ENCODE data around the gene PLCG1.
"Not testable (repeated sequence)": the region's sequence is repeated elsewhere in the genome, so short reads cannot be mapped to it uniquely, and the experiment has no call there.

PLCG1 gene

DNA sequence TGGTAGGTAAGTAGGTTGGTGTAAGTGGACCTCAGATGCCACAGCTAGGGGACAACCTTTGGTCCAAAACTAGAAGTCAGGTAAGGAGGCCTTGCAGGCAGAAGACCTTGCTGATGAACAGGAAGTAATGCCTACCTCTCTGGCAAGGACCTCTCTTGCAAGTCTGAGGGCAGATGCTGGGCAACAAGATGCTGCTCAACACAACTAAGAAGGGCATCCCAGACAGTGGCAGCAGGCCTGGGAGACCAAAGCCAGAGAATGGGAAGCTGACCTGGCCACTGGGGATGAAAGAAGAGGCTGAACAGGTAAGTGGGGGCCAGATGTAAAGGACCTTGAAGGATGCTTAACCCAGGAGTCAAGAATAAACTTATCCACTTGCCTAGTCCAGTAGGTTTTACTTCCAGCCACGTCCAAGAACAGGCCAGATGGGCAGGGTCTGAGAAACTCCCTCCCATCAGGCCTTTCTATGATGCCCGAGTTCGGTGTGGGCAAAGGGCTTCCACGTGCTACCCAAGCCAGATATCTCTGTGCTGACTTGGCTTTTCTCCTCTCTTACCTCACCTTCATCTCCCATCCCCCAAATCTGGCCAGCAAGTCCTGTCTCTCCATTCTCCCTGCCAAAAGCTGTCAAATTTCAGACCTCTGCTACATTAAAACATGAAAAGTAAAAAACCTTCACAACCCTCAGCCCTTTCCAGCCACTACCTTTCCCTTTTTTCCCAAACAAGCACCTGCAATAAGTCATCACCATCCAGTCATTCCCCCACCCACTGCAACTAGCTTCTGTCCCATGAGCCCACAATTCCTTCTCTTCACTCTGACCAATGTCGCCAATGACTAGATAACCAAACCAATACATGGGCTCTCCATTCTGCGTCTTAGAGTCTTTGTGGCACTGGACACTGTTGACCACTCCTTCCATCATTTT lies 11.5 kb upstream of the PLCG1 start:
- H2BK12ac ChIP-seq (ENCODE audit: low read length in 2 of 2): no peak overlapping the region
- H3K18ac ChIP-seq (ENCODE audit: low read depth in 1 of 2, low read length in 2 of 2): no peak overlapping the region
- DNase-seq: no peak
- H2AFZ ChIP-seq (ENCODE audit: low read depth, low read length): no peak overlapping the region
- H3K9ac ChIP-seq (ENCODE audit: low read length): no peak overlapping the region
- H2BK5ac ChIP-seq (ENCODE audit: low read depth, low read length, poor library complexity, severe bottlenecking): no peak overlapping the region
- no peaks in the 10 kb centered on the region for H3K9me3 ChIP-seq (ENCODE audit: control insufficient read depth, low read length)
- H3K4me2 ChIP-seq (ENCODE audit: low read length, poor library complexity, severe bottlenecking): no peak overlapping the region
- H3K27me3 ChIP-seq (ENCODE audit: control insufficient read depth in 1 of 2, insufficient read depth in 1 of 2, low read length in 2 of 2): no peaks in the 10 kb centered on the region
- no peak overlapping the region for H3K4ac ChIP-seq (ENCODE audit: low read depth in 1 of 2, low read length in 2 of 2)
- no peak overlapping the region for H4K91ac ChIP-seq (ENCODE audit: low read length)
- no peak overlapping the region for H4K8ac ChIP-seq (ENCODE audit: low read length)
- WGBS: 94% methylated on average over 6 of the region's 6 CpGs
- H3K4me3 ChIP-seq (ENCODE audit: insufficient read depth in 1 of 2, low read depth in 1 of 2, low read length in 2 of 2): no peak overlapping the region
- H2BK15ac ChIP-seq (ENCODE audit: low read depth, poor library complexity, severe bottlenecking): no peak overlapping the region
- no peak overlapping the region for H3K27ac ChIP-seq (ENCODE audit: low read length, poor library complexity, severe bottlenecking)
- H3K36me3 ChIP-seq (ENCODE audit: control insufficient read depth in 1 of 2, insufficient read depth in 2 of 2, low read depth in 1 of 2, low read length in 2 of 2): peaks cover 48 to 66% of the 10 kb centered on the region in 2 experiments
- H3K79me1 ChIP-seq (replicated peaks; ENCODE audit: low read length, poor library complexity, severe bottlenecking): peaks cover 9% of the 10 kb centered on the region
- no peak overlapping the region for H2AK5ac ChIP-seq (ENCODE audit: low read length, severe bottlenecking)
- no peak overlapping the region for H3K14ac ChIP-seq (ENCODE audit: low read length in 2 of 2)
- no peak overlapping the region for H3K23ac ChIP-seq (ENCODE audit: low read length in 2 of 2)
- peaks cover 2% of the 10 kb centered on the region for H3K4me1 ChIP-seq (ENCODE audit: control insufficient read depth, insufficient read depth, low read depth, low read length)
- H2BK120ac ChIP-seq (ENCODE audit: low read depth, low read length): no peak overlapping the region

- H3K4me1 ChIP-seq (ENCODE audit: control insufficient read depth, insufficient read depth, low read depth, low read length): peaks cover 2% of the 10 kb centered on the region
- H3K79me1 ChIP-seq (replicated peaks; ENCODE audit: low read length, poor library complexity, severe bottlenecking): peaks cover 9% of the 10 kb centered on the region
- no peak overlapping the region for H3K18ac ChIP-seq (ENCODE audit: low read depth in 1 of 2, low read length in 2 of 2)
- no peak overlapping the region for H4K8ac ChIP-seq (ENCODE audit: low read length)
- H2BK120ac ChIP-seq (ENCODE audit: low read depth, low read length): no peak overlapping the region
- no peak overlapping the region for H2BK5ac ChIP-seq (ENCODE audit: low read depth, low read length, poor library complexity, severe bottlenecking)
- no peak overlapping the region for H3K4me2 ChIP-seq (ENCODE audit: low read length, poor library complexity, severe bottlenecking)
- H3K9me3 ChIP-seq (ENCODE audit: control insufficient read depth, low read length): no peaks in the 10 kb centered on the region
- no peak overlapping the region for H2BK15ac ChIP-seq (ENCODE audit: low read depth, poor library complexity, severe bottlenecking)
- H3K27me3 ChIP-seq (ENCODE audit: control insufficient read depth in 1 of 2, insufficient read depth in 1 of 2, low read length in 2 of 2): no peaks in the 10 kb centered on the region
- no peak overlapping the region for H4K91ac ChIP-seq (ENCODE audit: low read length)
- H3K4me3 ChIP-seq (ENCODE audit: insufficient read depth in 1 of 2, low read depth in 1 of 2, low read length in 2 of 2): no peak overlapping the region
- H3K4ac ChIP-seq (ENCODE audit: low read depth in 1 of 2, low read length in 2 of 2): no peak overlapping the region
- no peak overlapping the region for H3K23ac ChIP-seq (ENCODE audit: low read length in 2 of 2)
- no peak overlapping the region for H3K9ac ChIP-seq (ENCODE audit: low read length)
- no peak for DNase-seq
- no peak overlapping the region for H2AFZ ChIP-seq (ENCODE audit: low read depth, low read length)
- WGBS: 96% methylated on average over 3 of the region's 3 CpGs
- peaks cover 42 to 57% of the 10 kb centered on the region in 2 experiments for H3K36me3 ChIP-seq (ENCODE audit: control insufficient read depth in 1 of 2, insufficient read depth in 2 of 2, low read depth in 1 of 2, low read length in 2 of 2)
- no peak overlapping the region for H3K27ac ChIP-seq (ENCODE audit: low read length, poor library complexity, severe bottlenecking)
- no peak overlapping the region for H2BK12ac ChIP-seq (ENCODE audit: low read length in 2 of 2)
- no peak overlapping the region for H3K14ac ChIP-seq (ENCODE audit: low read length in 2 of 2)
- H2AK5ac ChIP-seq (ENCODE audit: low read length, severe bottlenecking): no peak overlapping the region
These were observed 10.6 kb upstream of the PLCG1 start for GRCh38 chr20:41126719-41127118.

DNA sequence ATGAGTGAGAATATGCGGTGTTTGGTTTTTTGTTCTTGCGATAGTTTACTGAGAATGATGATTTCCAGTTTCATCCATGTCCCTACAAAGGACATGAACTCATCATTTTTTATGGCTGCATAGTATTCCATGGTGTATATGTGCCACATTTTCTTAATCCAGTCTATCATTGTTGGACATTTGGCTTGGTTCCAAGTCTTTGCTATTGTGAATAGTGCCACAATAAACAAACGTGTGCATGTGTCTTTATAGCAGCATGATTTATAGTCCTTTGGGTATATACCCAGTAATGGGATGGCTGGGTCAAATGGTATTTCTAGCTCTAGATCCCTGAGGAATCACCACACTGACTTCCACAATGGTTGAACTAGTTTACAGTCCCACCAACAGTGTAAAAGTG lies 9.0 kb upstream of the PLCG1 start:
- not testable (repeated sequence) for H2AFZ ChIP-seq (ENCODE audit: low read depth, low read length); H2BK15ac ChIP-seq (ENCODE audit: low read depth, poor library complexity, severe bottlenecking); DNase-seq

DNA sequence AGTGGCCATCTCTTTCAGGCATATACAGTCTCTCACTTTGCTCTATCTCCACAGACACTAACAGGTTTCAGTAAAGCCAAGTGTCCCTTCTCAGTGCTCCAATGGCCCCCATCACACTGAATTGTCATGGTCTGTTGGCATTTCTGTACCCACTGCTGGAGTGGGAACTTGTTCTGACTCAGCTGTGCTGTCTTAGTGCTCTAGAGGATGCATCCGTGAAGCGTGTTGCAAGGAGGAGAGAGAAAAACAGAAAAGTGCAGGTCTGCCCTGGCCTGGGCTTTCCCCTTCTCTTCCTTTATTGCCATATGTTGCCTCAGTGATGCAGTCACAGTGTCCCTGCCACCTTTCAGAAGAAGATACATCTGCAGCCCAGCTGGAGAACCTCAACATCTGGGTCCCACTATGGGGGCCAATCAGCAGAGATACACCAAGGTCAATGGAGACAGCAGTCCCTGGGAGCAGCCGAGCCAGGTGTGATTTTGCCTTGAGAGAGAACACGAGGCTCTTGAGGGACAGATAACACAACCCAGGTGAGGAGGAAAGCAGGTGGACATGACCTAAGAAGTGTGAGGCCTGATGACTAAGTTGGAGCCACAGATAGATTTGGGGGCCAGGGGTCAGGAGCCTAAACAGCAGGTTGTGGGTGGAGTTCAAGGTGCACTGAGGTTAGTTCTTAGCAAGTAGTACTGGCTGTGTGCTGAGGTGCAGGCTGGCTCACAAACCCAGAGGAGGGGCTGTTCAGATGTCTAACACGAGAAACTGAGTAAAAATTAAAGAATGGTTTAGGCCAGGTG lies 5.6 kb upstream of the PLCG1 start:
- Histone ChIP-seq H4K8ac (ENCODE audit: low read length) (no peak overlapping the region), H2AK5ac (ENCODE audit: low read length, severe bottlenecking) (no peak overlapping the region), H2BK120ac (ENCODE audit: low read depth, low read length) (no peak overlapping the region), H3K14ac (ENCODE audit: low read length in 2 of 2) (no peak overlapping the region), H2AFZ (ENCODE audit: low read depth, low read length) (no peak overlapping the region), H2BK15ac (ENCODE audit: low read depth, poor library complexity, severe bottlenecking) (no peak overlapping the region), H3K23ac (ENCODE audit: low read length in 2 of 2) (no peak overlapping the region), H3K4me1 (ENCODE audit: control insufficient read depth, insufficient read depth, low read depth, low read length) (peaks cover 11% of the 10 kb centered on the region), H3K27me3 (ENCODE audit: control insufficient read depth in 1 of 2, insufficient read depth in 1 of 2, low read length in 2 of 2) (no peaks in the 10 kb centered on the region), H3K9me3 (ENCODE audit: control insufficient read depth, low read length) (no peaks in the 10 kb centered on the region), H2BK12ac (ENCODE audit: low read length in 2 of 2) (no peak overlapping the region), H3K36me3 (ENCODE audit: control insufficient read depth in 1 of 2, insufficient read depth in 2 of 2, low read depth in 1 of 2, low read length in 2 of 2) (peaks cover 6 to 18% of the 10 kb centered on the region in 2 experiments), H3K27ac (ENCODE audit: low read length, poor library complexity, severe bottlenecking) (no peak overlapping the region), H3K4me2 (ENCODE audit: low read length, poor library complexity, severe bottlenecking) (no peak overlapping the region), H3K18ac (ENCODE audit: low read depth in 1 of 2, low read length in 2 of 2) (no peak overlapping the region), H3K9ac (ENCODE audit: low read length) (no peak overlapping the region), H3K4ac (ENCODE audit: low read depth in 1 of 2, low read length in 2 of 2) (no peak overlapping the region), H2BK5ac (ENCODE audit: low read depth, low read length, poor library complexity, severe bottlenecking) (no peak overlapping the region), H4K91ac (ENCODE audit: low read length) (no peak overlapping the region), H3K79me1 (replicated peaks; ENCODE audit: low read length, poor library complexity, severe bottlenecking) (no peaks in the 10 kb centered on the region), H3K4me3 (ENCODE audit: insufficient read depth in 1 of 2, low read depth in 1 of 2, low read length in 2 of 2) (no peak overlapping the region)
- WGBS: 75% methylated on average over 5 of the region's 5 CpGs
- no peak for DNase-seq

More for the DNA sequence above, 9.0 kb upstream of the PLCG1 start:
- not testable (repeated sequence) for H3K4me3 ChIP-seq (ENCODE audit: insufficient read depth in 1 of 2, low read depth in 1 of 2, low read length in 2 of 2); H2BK5ac ChIP-seq (ENCODE audit: low read depth, low read length, poor library complexity, severe bottlenecking); H3K4me1 ChIP-seq (ENCODE audit: control insufficient read depth, insufficient read depth, low read depth, low read length); H2BK120ac ChIP-seq (ENCODE audit: low read depth, low read length); H3K27me3 ChIP-seq (ENCODE audit: control insufficient read depth in 1 of 2, insufficient read depth in 1 of 2, low read length in 2 of 2); H3K14ac ChIP-seq (ENCODE audit: low read length in 2 of 2); H3K18ac ChIP-seq (ENCODE audit: low read depth in 1 of 2, low read length in 2 of 2); H3K4ac ChIP-seq (ENCODE audit: low read depth in 1 of 2, low read length in 2 of 2); H4K8ac ChIP-seq (ENCODE audit: low read length); H2BK12ac ChIP-seq (ENCODE audit: low read length in 2 of 2); H3K9ac ChIP-seq (ENCODE audit: low read length); H3K4me2 ChIP-seq (ENCODE audit: low read length, poor library complexity, severe bottlenecking); H2AK5ac ChIP-seq (ENCODE audit: low read length, severe bottlenecking); H3K79me1 ChIP-seq (replicated peaks; ENCODE audit: low read length, poor library complexity, severe bottlenecking); H3K23ac ChIP-seq (ENCODE audit: low read length in 2 of 2); H3K27ac ChIP-seq (ENCODE audit: low read length, poor library complexity, severe bottlenecking); H4K91ac ChIP-seq (ENCODE audit: low read length); H3K9me3 ChIP-seq (ENCODE audit: control insufficient read depth, low read length)
- peaks cover 41% of the 10 kb centered on the region in 2 experiments for H3K36me3 ChIP-seq (ENCODE audit: control insufficient read depth in 1 of 2, insufficient read depth in 2 of 2, low read depth in 1 of 2, low read length in 2 of 2)
- WGBS: no CpG with 5 or more reads among the region's 3 CpGs
